DND-41 (cell line): ENCODE data around the gene ARHGAP22.

ENCODE experiments used
- EZH2 ChIP-seq: IDR thresholded peaks from 3 replicates; pipeline ENCODE4 v1.6.1; 2012; ENCODE audit warnings: borderline replicate concordance, low read depth, mild to moderate bottlenecking, moderate library complexity, low read length, inconsistent platforms; ENCODE audit not compliant: severe bottlenecking
- TF ChIP-seq, protein P1 (sequence below): IDR thresholded peaks from 2 replicates; pipeline ENCODE4 v1.5.1; 2012; ENCODE audit warnings: borderline replicate concordance, low read length, moderate library complexity, mild to moderate bottlenecking; ENCODE audit not compliant: poor library complexity, severe bottlenecking; ENCODE audit errors: extremely low read depth

DNA sequence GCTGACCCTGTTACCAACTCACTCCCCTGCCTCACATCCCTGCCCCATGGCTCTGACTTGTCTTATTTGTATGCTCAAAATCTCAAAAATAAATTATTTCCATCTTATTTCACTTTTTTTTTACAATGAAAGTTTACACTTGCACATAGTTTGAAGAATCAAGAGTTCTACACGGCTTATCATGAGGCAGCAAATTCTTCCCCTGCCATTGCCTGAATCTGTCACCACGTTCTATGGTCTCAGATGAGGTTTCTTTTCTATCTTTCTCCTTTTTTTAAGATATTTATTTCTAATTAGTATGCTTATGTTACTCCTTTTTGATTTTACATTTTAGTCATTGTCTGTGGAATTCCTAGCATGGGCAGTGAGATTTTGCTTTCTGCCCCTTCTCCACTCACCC, 28.4 kb downstream of the ARHGAP22 start:
- TF ChIP-seq, protein P1, sequence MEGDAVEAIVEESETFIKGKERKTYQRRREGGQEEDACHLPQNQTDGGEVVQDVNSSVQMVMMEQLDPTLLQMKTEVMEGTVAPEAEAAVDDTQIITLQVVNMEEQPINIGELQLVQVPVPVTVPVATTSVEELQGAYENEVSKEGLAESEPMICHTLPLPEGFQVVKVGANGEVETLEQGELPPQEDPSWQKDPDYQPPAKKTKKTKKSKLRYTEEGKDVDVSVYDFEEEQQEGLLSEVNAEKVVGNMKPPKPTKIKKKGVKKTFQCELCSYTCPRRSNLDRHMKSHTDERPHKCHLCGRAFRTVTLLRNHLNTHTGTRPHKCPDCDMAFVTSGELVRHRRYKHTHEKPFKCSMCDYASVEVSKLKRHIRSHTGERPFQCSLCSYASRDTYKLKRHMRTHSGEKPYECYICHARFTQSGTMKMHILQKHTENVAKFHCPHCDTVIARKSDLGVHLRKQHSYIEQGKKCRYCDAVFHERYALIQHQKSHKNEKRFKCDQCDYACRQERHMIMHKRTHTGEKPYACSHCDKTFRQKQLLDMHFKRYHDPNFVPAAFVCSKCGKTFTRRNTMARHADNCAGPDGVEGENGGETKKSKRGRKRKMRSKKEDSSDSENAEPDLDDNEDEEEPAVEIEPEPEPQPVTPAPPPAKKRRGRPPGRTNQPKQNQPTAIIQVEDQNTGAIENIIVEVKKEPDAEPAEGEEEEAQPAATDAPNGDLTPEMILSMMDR, result no peak
- no peak for TF ChIP-seq EZH2
